Activated CD4-positive, CD25-positive, alpha-beta regulatory T cell (primary cell): Measurements from ENCODE around the gene CAMKK2.
"Not testable (repeated sequence)": the region's sequence is repeated elsewhere in the genome, so short reads cannot be mapped to it uniquely, and the experiment has no call there.

ENCODE experiments used
- DNase-seq, 4 experiments: peaks; one replicate each; lab custom pipeline; 2025; lab: John Stamatoyannopoulos, UW

CAMKK2 gene

GRCh38 chr12:121298411-121298810 is 1.9 kb upstream of the CAMKK2 start:
- not testable (repeated sequence) for DNase-seq

- DNase-seq = peak in 1 of 4 experiments; percentile 21
These were observed 1.0 kb upstream of the CAMKK2 start for GRCh38 chr12:121297435-121297991.

GRCh38 chr12:121295746-121296617 is 527 bp downstream of the CAMKK2 start:
- DNase-seq = peak in 1 of 4 experiments; percentile 31

GRCh38 chr12:121295116-121295745 is 1.3 kb downstream of the CAMKK2 start:
- DNase-seq = no peak

- DNase-seq = no peak
These were observed 2.2 kb downstream of the CAMKK2 start for GRCh38 chr12:121294151-121294889.

- DNase-seq = no peak
These were observed 2.9 kb downstream of the CAMKK2 start for GRCh38 chr12:121293603-121294002.

GRCh38 chr12:121290410-121290809 is 6.1 kb downstream of the CAMKK2 start:
- DNase-seq = no peak

GRCh38 chr12:121289962-121290361 is 6.5 kb downstream of the CAMKK2 start:
- DNase-seq = no peak

- no peak for DNase-seq
These were observed 7.5 kb downstream of the CAMKK2 start for GRCh38 chr12:121288986-121289385.

GRCh38 chr12:121288158-121288845 is 8.2 kb downstream of the CAMKK2 start:
- no peak for DNase-seq

- no peak for DNase-seq
These were observed 9.1 kb downstream of the CAMKK2 start for GRCh38 chr12:121287267-121287954.

GRCh38 chr12:121285856-121286255 is 10.7 kb downstream of the CAMKK2 start:
- no peak for DNase-seq

GRCh38 chr12:121284551-121285390 is 11.7 kb downstream of the CAMKK2 start:
- no peak for DNase-seq

GRCh38 chr12:121283841-121284240 is 12.7 kb downstream of the CAMKK2 start:
- DNase-seq = no peak

- DNase-seq = no peak
These were observed 13.1 kb downstream of the CAMKK2 start for GRCh38 chr12:121283388-121283787.

- DNase-seq = not testable (repeated sequence)
These were observed 13.6 kb downstream of the CAMKK2 start for GRCh38 chr12:121282910-121283309.

- DNase-seq = no peak
These were observed 14.3 kb downstream of the CAMKK2 start for GRCh38 chr12:121282072-121282742.

GRCh38 chr12:121281116-121281515 is 15.4 kb downstream of the CAMKK2 start:
- DNase-seq = not testable (repeated sequence)

GRCh38 chr12:121280531-121280930 is 16.0 kb downstream of the CAMKK2 start:
- DNase-seq = not testable (repeated sequence)
